ENCODE results near the gene NAP1L1.

NAP1L1 gene

GRCh38 chr12:76084863-76085519 lies 506 bp upstream of the NAP1L1 start:
- DNase-seq (ENCODE audit: low read depth in 2 of 2) = no peak
- H3K4me3 ChIP-seq (replicated peaks in 1 of 2; ENCODE audit: low read depth in 2 of 2, low read length in 2 of 2) = peak overlapping the region; percentile 82 to 86
- TF ChIP-seq CTCF (IDR thresholded peaks at IDR 0.05; ENCODE audit: low read depth, low read length) = peak; percentile 27

GRCh38 chr12:76083246-76083903 lies 1.1 kb downstream of the NAP1L1 start:
- TF ChIP-seq CTCF (IDR thresholded peaks at IDR 0.05; ENCODE audit: low read depth, low read length) = no peak
- no peak for DNase-seq (ENCODE audit: low read depth in 2 of 2)
- peak overlapping the region; percentile 82 to 86 for H3K4me3 ChIP-seq (replicated peaks in 1 of 2; ENCODE audit: low read depth in 2 of 2, low read length in 2 of 2)

GRCh38 chr12:76081909-76082308 lies 2.6 kb downstream of the NAP1L1 start:
- DNase-seq (ENCODE audit: low read depth in 2 of 2) = no peak
- TF ChIP-seq CTCF (IDR thresholded peaks at IDR 0.05; ENCODE audit: low read depth, low read length) = no peak
- no peak overlapping the region for H3K4me3 ChIP-seq (replicated peaks in 1 of 2; ENCODE audit: low read depth in 2 of 2, low read length in 2 of 2)

- TF ChIP-seq CTCF (IDR thresholded peaks at IDR 0.05; ENCODE audit: low read depth, low read length) = peak; percentile 23
- no peak overlapping the region for H3K4me3 ChIP-seq (replicated peaks in 1 of 2; ENCODE audit: low read depth in 2 of 2, low read length in 2 of 2)
Measured at GRCh38 chr12:76080729-76081415, 3.6 kb downstream of the NAP1L1 start.

GRCh38 chr12:76080017-76080728 lies 4.3 kb downstream of the NAP1L1 start:
- TF ChIP-seq CTCF (IDR thresholded peaks at IDR 0.05; ENCODE audit: low read depth, low read length) = no peak

More at GRCh38 chr12:76080729-76081415, 3.6 kb downstream of the NAP1L1 start:
- no peak for DNase-seq (ENCODE audit: low read depth in 2 of 2)

GRCh38 chr12:76078748-76079147 lies 5.7 kb downstream of the NAP1L1 start:
- DNase-seq (ENCODE audit: low read depth in 2 of 2) = no peak

More at GRCh38 chr12:76080017-76080728, 4.3 kb downstream of the NAP1L1 start:
- no peak overlapping the region for H3K4me3 ChIP-seq (replicated peaks in 1 of 2; ENCODE audit: low read depth in 2 of 2, low read length in 2 of 2)
- no peak for DNase-seq (ENCODE audit: low read depth in 2 of 2)

More at GRCh38 chr12:76078748-76079147, 5.7 kb downstream of the NAP1L1 start:
- no peak for TF ChIP-seq CTCF (IDR thresholded peaks at IDR 0.05; ENCODE audit: low read depth, low read length)
- no peak overlapping the region for H3K4me3 ChIP-seq (replicated peaks in 1 of 2; ENCODE audit: low read depth in 2 of 2, low read length in 2 of 2)
